OCI-LY3 (cell line): ENCODE measurements around the gene CHRDL1.

Source experiments
- H2AFZ ChIP-seq: fragments of 200-600, 300-600 bp; shearing (Covaris generic); 2 replicates; pipeline ENCODE4 v1.6.0; 2014; ENCODE audit warnings: antibody characterized with exemption, low read depth, low read length
- H3K27ac ChIP-seq: fragments of 200-600, 300-600 bp; sonication (generic); 2 replicates; pipeline ENCODE4 v1.5.1; 2014; ENCODE audit warnings: mild to moderate bottlenecking, low read length, moderate library complexity, mixed read lengths
- H3K27me3 ChIP-seq: fragments of 200-600, 300-600 bp; sonication (generic); 2 replicates; pipeline ENCODE4 v1.6.1; 2014; ENCODE audit warnings: low read depth, low read length, mixed read lengths
- H3K36me3 ChIP-seq: fragments of 200-600, 300-600 bp; sonication (generic); replicated peaks from 2 replicates; pipeline ENCODE3; 2014; ENCODE audit warnings: low read depth, low read length, mixed read lengths
- H3K4me1 ChIP-seq: fragments of 300-600, 200-600 bp; sonication (generic); 2 replicates; pipeline ENCODE4 v1.6.1; 2014; ENCODE audit warnings: low read length, mixed read lengths
- H3K4me2 ChIP-seq: fragments of 200-600, 300-600 bp; sonication (generic); 2 replicates; pipeline ENCODE4 v1.6.1; 2014; ENCODE audit warnings: low read length, mixed read lengths
- H3K4me3 ChIP-seq: fragments of 300-600, 200-600 bp; sonication (generic); 2 replicates; pipeline ENCODE4 v1.5.1; 2014; ENCODE audit warnings: antibody characterized with exemption, mild to moderate bottlenecking, low read length, moderate library complexity
- H3K79me2 ChIP-seq: fragments of 300-600, 200-600 bp; shearing (Covaris generic); 2 replicates; pipeline ENCODE4 v1.6.1; 2014; ENCODE audit warnings: mild to moderate bottlenecking, low read length, mixed read lengths
- H3K9ac ChIP-seq: fragments of 300-600, 200-600 bp; shearing (Covaris generic); 2 replicates; pipeline ENCODE4 v1.6.0; 2014; ENCODE audit warnings: mild to moderate bottlenecking, low read length, moderate library complexity
- H3K9me3 ChIP-seq: fragments of 200-600, 300-600 bp; shearing (Covaris generic); 2 replicates; pipeline ENCODE4 v1.6.1; 2014; ENCODE audit warnings: low read length, mixed read lengths; ENCODE audit not compliant: insufficient read depth
- H4K20me1 ChIP-seq: fragments of 200-600, 300-600 bp; sonication (generic); 2 replicates; pipeline ENCODE4 v1.6.1; 2016; ENCODE audit warnings: low read length, mixed read lengths; ENCODE audit not compliant: insufficient read depth
- CTCF ChIP-seq: fragments of 200-600, 300-600 bp; sonication (generic); IDR thresholded peaks from 2 replicates; pipeline ENCODE4 v1.5.1; 2014; ENCODE audit warnings: antibody characterized with exemption, low read length, low read depth
- EZH2phosphoT487 ChIP-seq: fragments of 200-600 bp; shearing (Covaris generic); IDR thresholded peaks from 2 replicates; pipeline ENCODE4 v1.6.1; 2018; ENCODE audit warnings: antibody characterized with exemption, mixed run types, low read depth

Gene CHRDL1

GRCh38 chrX:110699109-110699508 is 96.5 kb downstream of the CHRDL1 start:
- H3K36me3 ChIP-seq: no peaks in the 10 kb centered on the region
- H2AFZ ChIP-seq: no peak overlapping the region
- no peaks in the 10 kb centered on the region for H3K9me3 ChIP-seq
- no peak overlapping the region; the same call in 1 of the 2 replicates for H3K4me3 ChIP-seq
- H3K4me2 ChIP-seq: peak overlapping the region; percentile 64
- peak overlapping the region; percentile 36; the same call in 1 of the 2 replicates for H3K9ac ChIP-seq
- H3K27me3 ChIP-seq: no peaks in the 10 kb centered on the region
- H3K27ac ChIP-seq: peak overlapping the region; percentile 96
- no peaks in the 10 kb centered on the region for H4K20me1 ChIP-seq
- peaks cover 41% of the 10 kb centered on the region for H3K4me1 ChIP-seq
- H3K79me2 ChIP-seq: no peaks in the 10 kb centered on the region
- TF ChIP-seq CTCF: no peak
- TF ChIP-seq EZH2phosphoT487: no peak

GRCh38 chrX:110698696-110699095 is 96.9 kb downstream of the CHRDL1 start:
- Histone ChIP-seq H2AFZ (no peak overlapping the region), H3K36me3 (no peaks in the 10 kb centered on the region), H3K4me2 (peak overlapping the region; percentile 64), H3K4me3 (peak overlapping the region; percentile 20), H3K79me2 (no peaks in the 10 kb centered on the region), H4K20me1 (no peaks in the 10 kb centered on the region), H3K9me3 (no peaks in the 10 kb centered on the region), H3K4me1 (peaks cover 41% of the 10 kb centered on the region), H3K27me3 (no peaks in the 10 kb centered on the region), H3K27ac (peak overlapping the region; percentile 96), H3K9ac (peak overlapping the region; percentile 53)
- no peak for TF ChIP-seq EZH2phosphoT487

GRCh38 chrX:110692866-110693265 is 102.8 kb downstream of the CHRDL1 start:
- H3K27me3 ChIP-seq: no peaks in the 10 kb centered on the region
- H3K4me1 ChIP-seq: peaks cover 14% of the 10 kb centered on the region
- H3K4me3 ChIP-seq: no peak overlapping the region
- H3K27ac ChIP-seq: no peak overlapping the region
- no peaks in the 10 kb centered on the region for H4K20me1 ChIP-seq
- no peaks in the 10 kb centered on the region for H3K9me3 ChIP-seq
- H3K36me3 ChIP-seq: no peaks in the 10 kb centered on the region
- H3K4me2 ChIP-seq: no peak overlapping the region
- H3K79me2 ChIP-seq: no peaks in the 10 kb centered on the region
- H3K9ac ChIP-seq: no peak overlapping the region
- no peak for TF ChIP-seq EZH2phosphoT487
- no peak for TF ChIP-seq CTCF
- H2AFZ ChIP-seq: no peak overlapping the region

- TF ChIP-seq CTCF (no peak), EZH2phosphoT487 (no peak)
- Histone ChIP-seq H3K4me2 (no peak overlapping the region), H3K79me2 (no peaks in the 10 kb centered on the region), H3K9ac (no peak overlapping the region), H3K9me3 (no peaks in the 10 kb centered on the region), H3K27ac (no peak overlapping the region), H3K27me3 (no peaks in the 10 kb centered on the region), H2AFZ (no peak overlapping the region), H3K36me3 (no peaks in the 10 kb centered on the region), H3K4me3 (no peak overlapping the region), H3K4me1 (no peaks in the 10 kb centered on the region; the same call in 1 of the 2 replicates), H4K20me1 (no peaks in the 10 kb centered on the region)
Observed at GRCh38 chrX:110691446-110691845, 104.2 kb downstream of the CHRDL1 start.

GRCh38 chrX:110684653-110685052 is 111.0 kb downstream of the CHRDL1 start:
- Histone ChIP-seq H4K20me1 (no peaks in the 10 kb centered on the region), H3K27ac (no peak overlapping the region), H3K27me3 (no peaks in the 10 kb centered on the region), H3K4me3 (no peak overlapping the region), H3K9me3 (no peaks in the 10 kb centered on the region), H3K79me2 (no peaks in the 10 kb centered on the region), H3K36me3 (no peaks in the 10 kb centered on the region), H3K9ac (no peak overlapping the region), H3K4me2 (no peak overlapping the region), H3K4me1 (no peaks in the 10 kb centered on the region), H2AFZ (no peak overlapping the region)
- no peak for TF ChIP-seq EZH2phosphoT487
- TF ChIP-seq CTCF: no peak
